OCI-LY3 (cell line): ENCODE data around the gene HSBP1L1.

ENCODE experiments used
- H2AFZ ChIP-seq: fragments of 200-600, 300-600 bp; shearing (Covaris generic); 2 replicates; pipeline ENCODE4 v1.6.0; 2014; ENCODE audit warnings: antibody characterized with exemption, low read depth, low read length
- H3K27ac ChIP-seq: fragments of 200-600, 300-600 bp; sonication (generic); 2 replicates; pipeline ENCODE4 v1.5.1; 2014; ENCODE audit warnings: mild to moderate bottlenecking, low read length, moderate library complexity, mixed read lengths
- H3K27me3 ChIP-seq: fragments of 200-600, 300-600 bp; sonication (generic); 2 replicates; pipeline ENCODE4 v1.6.1; 2014; ENCODE audit warnings: low read depth, low read length, mixed read lengths
- H3K36me3 ChIP-seq: fragments of 200-600, 300-600 bp; sonication (generic); replicated peaks from 2 replicates; pipeline ENCODE3; 2014; ENCODE audit warnings: low read depth, low read length, mixed read lengths
- H3K4me1 ChIP-seq: fragments of 300-600, 200-600 bp; sonication (generic); 2 replicates; pipeline ENCODE4 v1.6.1; 2014; ENCODE audit warnings: low read length, mixed read lengths
- H3K4me2 ChIP-seq: fragments of 200-600, 300-600 bp; sonication (generic); 2 replicates; pipeline ENCODE4 v1.6.1; 2014; ENCODE audit warnings: low read length, mixed read lengths
- H3K4me3 ChIP-seq: fragments of 300-600, 200-600 bp; sonication (generic); 2 replicates; pipeline ENCODE4 v1.5.1; 2014; ENCODE audit warnings: antibody characterized with exemption, mild to moderate bottlenecking, low read length, moderate library complexity
- H3K79me2 ChIP-seq: fragments of 300-600, 200-600 bp; shearing (Covaris generic); 2 replicates; pipeline ENCODE4 v1.6.1; 2014; ENCODE audit warnings: mild to moderate bottlenecking, low read length, mixed read lengths
- H3K9ac ChIP-seq: fragments of 300-600, 200-600 bp; shearing (Covaris generic); 2 replicates; pipeline ENCODE4 v1.6.0; 2014; ENCODE audit warnings: mild to moderate bottlenecking, low read length, moderate library complexity
- H3K9me3 ChIP-seq: fragments of 200-600, 300-600 bp; shearing (Covaris generic); 2 replicates; pipeline ENCODE4 v1.6.1; 2014; ENCODE audit warnings: low read length, mixed read lengths; ENCODE audit not compliant: insufficient read depth
- H4K20me1 ChIP-seq: fragments of 200-600, 300-600 bp; sonication (generic); 2 replicates; pipeline ENCODE4 v1.6.1; 2016; ENCODE audit warnings: low read length, mixed read lengths; ENCODE audit not compliant: insufficient read depth
- CTCF ChIP-seq: fragments of 200-600, 300-600 bp; sonication (generic); IDR thresholded peaks from 2 replicates; pipeline ENCODE4 v1.5.1; 2014; ENCODE audit warnings: antibody characterized with exemption, low read length, low read depth
- EZH2phosphoT487 ChIP-seq: fragments of 200-600 bp; shearing (Covaris generic); IDR thresholded peaks from 2 replicates; pipeline ENCODE4 v1.6.1; 2018; ENCODE audit warnings: antibody characterized with exemption, mixed run types, low read depth

HSBP1L1 gene

GRCh38 chr18:79941473-79942119 is 22.8 kb upstream of the HSBP1L1 start:
- peaks cover 92% of the 10 kb centered on the region for H3K79me2 ChIP-seq
- TF ChIP-seq CTCF: no peak
- TF ChIP-seq EZH2phosphoT487: no peak
- no peaks in the 10 kb centered on the region for H3K9me3 ChIP-seq
- no peak overlapping the region for H3K27ac ChIP-seq
- H3K4me2 ChIP-seq: no peak overlapping the region
- H3K9ac ChIP-seq: no peak overlapping the region
- H3K4me3 ChIP-seq: no peak overlapping the region
- H3K27me3 ChIP-seq: no peaks in the 10 kb centered on the region
- H4K20me1 ChIP-seq: peaks cover 88% of the 10 kb centered on the region
- H3K36me3 ChIP-seq: peaks cover 52% of the 10 kb centered on the region
- H3K4me1 ChIP-seq: no peaks in the 10 kb centered on the region
- H2AFZ ChIP-seq: no peak overlapping the region

GRCh38 chr18:79942211-79942610 is 22.2 kb upstream of the HSBP1L1 start:
- Histone ChIP-seq H3K27me3 (no peaks in the 10 kb centered on the region), H3K4me1 (no peaks in the 10 kb centered on the region), H3K4me3 (no peak overlapping the region), H3K9ac (no peak overlapping the region), H3K4me2 (no peak overlapping the region), H3K9me3 (no peaks in the 10 kb centered on the region), H3K79me2 (peaks cover 92% of the 10 kb centered on the region), H3K36me3 (peaks cover 50% of the 10 kb centered on the region), H3K27ac (no peak overlapping the region), H2AFZ (no peak overlapping the region), H4K20me1 (peaks cover 86% of the 10 kb centered on the region)
- TF ChIP-seq EZH2phosphoT487 (no peak), CTCF (no peak)

GRCh38 chr18:79942786-79943607 is 21.4 kb upstream of the HSBP1L1 start:
- Histone ChIP-seq H3K4me2 (no peak overlapping the region), H3K27ac (no peak overlapping the region), H4K20me1 (peaks cover 86% of the 10 kb centered on the region), H3K4me1 (no peaks in the 10 kb centered on the region), H3K4me3 (no peak overlapping the region), H3K9me3 (no peaks in the 10 kb centered on the region), H3K27me3 (no peaks in the 10 kb centered on the region), H3K9ac (no peak overlapping the region), H3K36me3 (peaks cover 45% of the 10 kb centered on the region), H2AFZ (no peak overlapping the region), H3K79me2 (peaks cover 90% of the 10 kb centered on the region)
- TF ChIP-seq CTCF (no peak), EZH2phosphoT487 (no peak)

- Histone ChIP-seq H3K27me3 (no peaks in the 10 kb centered on the region), H3K9me3 (no peaks in the 10 kb centered on the region), H3K4me2 (no peak overlapping the region), H3K4me1 (no peaks in the 10 kb centered on the region), H3K27ac (no peak overlapping the region), H3K79me2 (peaks cover 90% of the 10 kb centered on the region), H3K9ac (no peak overlapping the region), H4K20me1 (peaks cover 87% of the 10 kb centered on the region), H3K4me3 (no peak overlapping the region), H3K36me3 (peaks cover 45% of the 10 kb centered on the region), H2AFZ (no peak overlapping the region)
- TF ChIP-seq CTCF (no peak), EZH2phosphoT487 (no peak)
These were observed 20.8 kb upstream of the HSBP1L1 start for GRCh38 chr18:79943608-79944125.
